IMR-90 (cell line): ENCODE measurements around the gene FXYD4. TPM values are rescaled to one million over a fixed set of nuclear protein-coding genes. Genes with fewer than 3 reads are reported as not detected.

Experiments
- ATAC-seq: fragments of 200-7000 bp; cut with Tn5 transposase; 2 replicates; pipeline ENCODE4 v1.9.1; 2020; ENCODE audit warnings: low read depth, mild to moderate bottlenecking, moderate library complexity
- BruUV-seq: library from RNA; stranded (reverse); fragments of 400-500 nt; replicated peaks from 2 replicates; lab custom pipeline; 2021; lab: Mats Ljungman, UMichigan
- CTCF ChIA-PET: fragments of 300-600 bp; formaldehyde crosslinking; extraction: SDS; loops from one replicate; lab custom pipeline; 2021; ENCODE audit warnings: antibody characterized with exemption; lab: Yijun Ruan, JAX
- POLR2A ChIA-PET: fragments of 300-600 bp; sonication (Branson Sonifier 250); formaldehyde crosslinking; loops from one replicate; lab custom pipeline; 2022; ENCODE audit warnings: antibody characterized with exemption; ENCODE audit not compliant: unreplicated experiment; lab: Charles Lee
- DNase-seq: peaks from one replicate; pipeline ENCODE4 v3.0.0; 2013
- H2AFZ ChIP-seq: replicated peaks from 2 replicates; pipeline ENCODE3; 2013; ENCODE audit warnings: low read length, mild to moderate bottlenecking; ENCODE audit not compliant: poor library complexity
- H2AK5ac ChIP-seq: 2 replicates; pipeline ENCODE4 v1.6.1; 2013; ENCODE audit warnings: low read depth, low read length, inconsistent platforms
- H2AK9ac ChIP-seq: replicated peaks from 2 replicates; pipeline ENCODE3; 2013; ENCODE audit warnings: mild to moderate bottlenecking, low read depth, low read length, moderate library complexity; ENCODE audit not compliant: poor library complexity
- H2BK120ac ChIP-seq: 2 replicates; pipeline ENCODE4 v1.6.1; 2013; ENCODE audit warnings: low read depth, low read length, inconsistent platforms
- H2BK15ac ChIP-seq: 3 replicates; pipeline ENCODE4 v1.6.1; 2013; ENCODE audit warnings: low read depth, low read length, inconsistent platforms
- H2BK20ac ChIP-seq: 2 replicates; pipeline ENCODE4 v1.6.1; 2013; ENCODE audit warnings: low read depth, mild to moderate bottlenecking, inconsistent platforms, low read length, moderate library complexity
- H2BK5ac ChIP-seq: 2 replicates; pipeline ENCODE4 v1.6.1; 2013; ENCODE audit warnings: mild to moderate bottlenecking, low read depth, low read length, inconsistent platforms; ENCODE audit not compliant: poor library complexity, severe bottlenecking
- H3K14ac ChIP-seq: replicated peaks from 2 replicates; pipeline ENCODE4 v1.6.1; 2013; ENCODE audit warnings: low read depth, low read length, inconsistent platforms
- H3K18ac ChIP-seq: 2 replicates; pipeline ENCODE4 v1.6.1; 2013; ENCODE audit warnings: low read depth, low read length, control low read depth
- H3K23ac ChIP-seq: 2 replicates; pipeline ENCODE4 v1.6.1; 2013; ENCODE audit warnings: low read depth, low read length, inconsistent platforms
- H3K27ac ChIP-seq: 2 replicates; pipeline ENCODE4 v1.5.1; 2013; ENCODE audit warnings: mild to moderate bottlenecking, control low read depth, low read length; ENCODE audit not compliant: insufficient read depth
- H3K27me3 ChIP-seq: 2 replicates; pipeline ENCODE4 v1.6.1; 2013; ENCODE audit warnings: low read length; ENCODE audit not compliant: control insufficient read depth, insufficient read depth
- H3K36me3 ChIP-seq: 2 replicates; pipeline ENCODE4 v1.6.1; 2013; ENCODE audit warnings: low read length, mixed read lengths; ENCODE audit not compliant: control insufficient read depth, insufficient read depth
- H3K4ac ChIP-seq: 2 replicates; pipeline ENCODE4 v1.6.1; 2013; ENCODE audit warnings: low read depth, low read length, inconsistent platforms
- H3K4me1 ChIP-seq: 2 replicates; pipeline ENCODE4 v1.6.1; 2013; ENCODE audit warnings: low read length, mixed read lengths; ENCODE audit not compliant: control insufficient read depth, insufficient read depth
- H3K4me2 ChIP-seq: 2 replicates; pipeline ENCODE4 v1.6.1; 2013; ENCODE audit warnings: low read depth, mild to moderate bottlenecking, control low read depth, low read length, moderate library complexity
- H3K4me3 ChIP-seq: 2 replicates; pipeline ENCODE4 v1.5.1; 2013; ENCODE audit warnings: low read depth, mild to moderate bottlenecking, control low read depth, low read length, moderate library complexity; ENCODE audit not compliant: insufficient read depth
- H3K56ac ChIP-seq: 2 replicates; pipeline ENCODE4 v1.6.1; 2013; ENCODE audit warnings: low read length, inconsistent platforms; ENCODE audit not compliant: insufficient read depth; ENCODE audit errors: extremely low read depth
- H3K79me1 ChIP-seq, 2 experiments: 2 replicates each; pipeline ENCODE4 v1.6.1; 2013; ENCODE audit warnings: low read length in 2 of 2, inconsistent platforms in 1 of 2, low read depth in 1 of 2
- H3K9ac ChIP-seq: 2 replicates; pipeline ENCODE4 v1.6.1; 2013; ENCODE audit warnings: low read depth, low read length, control low read depth
- H3K9me1 ChIP-seq: 2 replicates; pipeline ENCODE4 v1.6.1; 2013; ENCODE audit warnings: low read length, inconsistent platforms; ENCODE audit not compliant: insufficient read depth
- H3K9me3 ChIP-seq: 2 replicates; pipeline ENCODE4 v1.6.1; 2013; ENCODE audit warnings: low read length; ENCODE audit not compliant: control insufficient read depth, insufficient read depth
- H4K20me1 ChIP-seq: 2 replicates; pipeline ENCODE4 v1.6.1; 2013; ENCODE audit warnings: low read length, inconsistent platforms; ENCODE audit not compliant: insufficient read depth
- H4K5ac ChIP-seq: 2 replicates; pipeline ENCODE4 v1.6.1; 2013; ENCODE audit warnings: mild to moderate bottlenecking, low read depth, low read length, control low read depth
- H4K8ac ChIP-seq, 2 experiments: 2 replicates each; pipeline ENCODE4 v1.6.1; 2013; ENCODE audit warnings: low read depth in 2 of 2, low read length in 2 of 2, control low read depth in 1 of 2, inconsistent platforms in 1 of 2
- H4K91ac ChIP-seq: 2 replicates; pipeline ENCODE4 v1.6.1; 2013; ENCODE audit warnings: low read depth, low read length, inconsistent platforms; ENCODE audit not compliant: insufficient read depth
- BHLHE40 ChIP-seq: fragments of 150-350 bp; IDR thresholded peaks from 2 replicates; pipeline ENCODE4 v1.6.1; 2016; ENCODE audit warnings: mild to moderate bottlenecking, low read depth, low read length
- CEBPB ChIP-seq: IDR thresholded peaks from 2 replicates; pipeline ENCODE4 v1.6.1; 2012; ENCODE audit warnings: low read depth, low read length, improper control_type of control experiment
- CHD1 ChIP-seq: IDR thresholded peaks from 2 replicates; pipeline ENCODE4 v1.6.1; 2012; ENCODE audit warnings: low read depth, low read length, improper control_type of control experiment
- CTCF ChIP-seq: conservative IDR thresholded peaks from 2 replicates; pipeline ENCODE4 v1.5.1; 2012; ENCODE audit warnings: mild to moderate bottlenecking, low read depth, low read length, improper control_type of control experiment
- FOS ChIP-seq: fragments of 150-350 bp; IDR thresholded peaks from 2 replicates; pipeline ENCODE4 v1.6.1; 2016; ENCODE audit warnings: low read depth, low read length
- MAFK ChIP-seq: IDR thresholded peaks from 2 replicates; pipeline ENCODE4 v1.6.1; 2012; ENCODE audit warnings: low read depth, low read length, improper control_type of control experiment
- MAZ ChIP-seq: IDR thresholded peaks from 2 replicates; pipeline ENCODE4 v1.6.1; 2012; ENCODE audit warnings: low read depth, mild to moderate bottlenecking, low read length, improper control_type of control experiment, moderate library complexity, borderline replicate concordance
- NFE2L2 ChIP-seq: fragments of 150-350 bp; IDR thresholded peaks from 2 replicates; pipeline ENCODE4 v1.6.1; 2016; ENCODE audit warnings: low read depth, mild to moderate bottlenecking, low read length
- POLR2A ChIP-seq: IDR thresholded peaks from 2 replicates; pipeline ENCODE4 v1.6.1; 2012; ENCODE audit warnings: mild to moderate bottlenecking, low read depth, low read length
- RAD21 ChIP-seq: IDR thresholded peaks from 2 replicates; pipeline ENCODE4 v1.6.1; 2012; ENCODE audit warnings: low read length, improper control_type of control experiment
- RCOR1 ChIP-seq: IDR thresholded peaks from 2 replicates; pipeline ENCODE4 v1.6.1; 2012; ENCODE audit warnings: mild to moderate bottlenecking, low read length, improper control_type of control experiment; ENCODE audit not compliant: insufficient replicate concordance
- RFX5 ChIP-seq: IDR thresholded peaks from 2 replicates; pipeline ENCODE4 v1.8.0; 2012; ENCODE audit warnings: low read depth, mild to moderate bottlenecking, low read length, moderate library complexity
- SMC3 ChIP-seq: fragments of 150-350 bp; IDR thresholded peaks from 2 replicates; pipeline ENCODE4 v1.6.1; 2016; ENCODE audit warnings: low read depth, mild to moderate bottlenecking, antibody characterized with exemption, low read length, moderate library complexity
- WGBS, 2 experiments: methylation state at CpG; one replicate each; pipeline versions ENCODE4 v1.1.5 to v1.1.7; 2013; ENCODE audit warnings: missing lambda C conversion rate in 2 of 2; ENCODE audit not compliant: insufficient read length in 1 of 2; ENCODE audit errors: extremely low coverage in 2 of 2; 5-methylcytosine and 5-hydroxymethylcytosine counted together
- dilution Hi-C: fragments of 300-500 bp; cut with HindIII; formaldehyde crosslinking; loops from one replicate; pipeline ENCODE4 v1.14.3; 2018; ENCODE audit warnings: low sequenced_read_pairs; ENCODE audit not compliant: unreplicated experiment
- in situ Hi-C: fragments of 300-500 bp; cut with MboI; formaldehyde crosslinking; loops from 3 replicates; pipeline ENCODE4 v1.14.3; 2019; ENCODE audit warnings: low sequenced_read_pairs, inconsistent platforms, mixed read lengths
- intact Hi-C: fragments of 100-400 bp; cut with micrococcal nuclease; formaldehyde crosslinking; loops from 2 replicates; pipeline ENCODE4 v1.10.0; 2022
- polyA plus RNA-seq, 3 experiments: library from polyadenylated mRNA; depleted of rRNA; stranded (reverse); fragments of >200 nt; gene quantifications; 2 replicates each; pipeline ENCODE4 v1.2.3, GENCODE V29; 2012; ENCODE audit warnings: low replicate concordance in 1 of 3
- total RNA-seq: library from RNA; depleted of rRNA; stranded (reverse); fragments of >200 nt; gene quantifications from 2 replicates; pipeline ENCODE4 v1.2.3, GENCODE V29; 2012
- TF ChIP-seq, protein P1 (sequence below): fragments of 150-350 bp; IDR thresholded peaks from 2 replicates; pipeline ENCODE4 v1.6.1; 2016; ENCODE audit warnings: low read depth, mild to moderate bottlenecking, low read length, moderate library complexity, borderline replicate concordance

Gene FXYD4
- total and polyA plus RNA-seq, 2 of the 4 experiments (the other 2 are of a cell fraction) = not detected

DNA sequence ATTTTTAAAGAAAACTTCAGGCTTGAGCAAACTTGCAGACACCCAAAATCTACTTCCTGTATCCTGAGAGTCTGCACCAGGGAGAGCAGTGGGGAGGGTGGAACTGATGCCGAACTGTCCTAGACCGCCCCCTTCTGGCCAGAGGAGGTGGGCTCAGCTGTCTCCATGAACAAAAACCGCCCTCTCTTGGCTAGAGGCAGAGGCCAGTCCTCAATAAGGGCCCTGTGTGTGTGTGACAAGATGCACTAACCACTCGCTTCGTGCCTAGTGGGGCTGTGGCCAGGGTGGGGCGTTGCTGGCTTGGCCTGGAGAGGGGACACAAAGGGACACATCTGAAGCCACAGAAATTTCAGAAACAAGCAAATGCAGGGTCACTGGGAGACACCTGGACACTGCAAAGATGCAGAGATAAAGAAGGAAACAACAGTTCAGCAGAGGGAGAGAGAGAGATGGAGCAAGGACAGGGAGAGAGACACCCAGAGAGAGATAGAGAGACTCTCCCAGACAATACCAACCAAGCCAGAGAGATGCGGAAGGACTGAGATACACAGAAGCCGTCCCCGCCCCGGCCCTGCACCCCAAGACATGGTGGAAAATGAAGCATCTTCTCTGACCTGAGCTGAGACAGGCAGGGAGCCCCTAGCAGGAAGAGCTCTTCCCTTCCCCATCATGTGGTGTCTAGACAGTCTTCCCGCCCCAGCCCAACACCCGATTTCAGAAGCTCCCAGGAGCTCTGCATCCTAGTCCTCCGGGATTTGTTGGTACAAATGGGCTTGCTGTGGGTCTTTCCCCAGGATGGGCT is 22.7 kb upstream of the FXYD4 start:
- H2BK15ac ChIP-seq = no peak overlapping the region
- H3K14ac ChIP-seq = no peak overlapping the region
- ATAC-seq = peak; percentile 100
- ChIA-PET CTCF (no interaction called here), POLR2A (interaction anchor here (0.7 kb wide), 1 partner anchor 70 kb away, joined by 3 read pairs; no protein-coding TSS in a partner anchor)
- no peak overlapping the region for H3K56ac ChIP-seq
- H2AK5ac ChIP-seq = no peak overlapping the region
- H3K27ac ChIP-seq = no peak overlapping the region
- no peak overlapping the region for H2BK120ac ChIP-seq
- intact Hi-C loops (loop anchor here (1.0 to 10.0 kb wide), 6 partner anchors 55 to 482 kb away; partner anchors contain the start of gene CSGALNACT2), dilution Hi-C loops (no loop called here), in situ Hi-C loops (no loop called here)
- no peak overlapping the region for H4K8ac ChIP-seq
- no peak for TF ChIP-seq CEBPB
- TF ChIP-seq CHD1 = no peak
- no peak for TF ChIP-seq NFE2L2
- TF ChIP-seq FOS = no peak
- TF ChIP-seq RFX5 = no peak
- TF ChIP-seq MAFK = no peak
- TF ChIP-seq SMC3 = peak; percentile 79
- no peak for TF ChIP-seq BHLHE40
- peak; percentile 86 for TF ChIP-seq RAD21
- TF ChIP-seq RCOR1 = no peak
- TF ChIP-seq, protein P1, sequence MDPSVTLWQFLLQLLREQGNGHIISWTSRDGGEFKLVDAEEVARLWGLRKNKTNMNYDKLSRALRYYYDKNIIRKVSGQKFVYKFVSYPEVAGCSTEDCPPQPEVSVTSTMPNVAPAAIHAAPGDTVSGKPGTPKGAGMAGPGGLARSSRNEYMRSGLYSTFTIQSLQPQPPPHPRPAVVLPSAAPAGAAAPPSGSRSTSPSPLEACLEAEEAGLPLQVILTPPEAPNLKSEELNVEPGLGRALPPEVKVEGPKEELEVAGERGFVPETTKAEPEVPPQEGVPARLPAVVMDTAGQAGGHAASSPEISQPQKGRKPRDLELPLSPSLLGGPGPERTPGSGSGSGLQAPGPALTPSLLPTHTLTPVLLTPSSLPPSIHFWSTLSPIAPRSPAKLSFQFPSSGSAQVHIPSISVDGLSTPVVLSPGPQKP = no peak
- TF ChIP-seq POLR2A = no peak
- TF ChIP-seq CTCF = peak; percentile 92
- peak; percentile 45; the same call in 1 of the 2 replicates for TF ChIP-seq MAZ
- no peaks in the 10 kb centered on the region for H3K4me1 ChIP-seq
- H4K5ac ChIP-seq = no peak overlapping the region
- H3K9ac ChIP-seq = no peak overlapping the region
- H4K20me1 ChIP-seq = no peaks in the 10 kb centered on the region
- H3K9me3 ChIP-seq = no peaks in the 10 kb centered on the region
- peaks cover 16% of the 10 kb centered on the region; the same call in 1 of the 2 replicates for H3K27me3 ChIP-seq
- no peak overlapping the region for H4K91ac ChIP-seq
- no peaks in the 10 kb centered on the region for H3K79me1 ChIP-seq
- 0% methylated on average over 5 of the region's 13 CpGs; no CpG with 5 or more reads in 1 of the 2 experiments for WGBS, 2 experiments
- H3K4me3 ChIP-seq = no peak overlapping the region
- H3K36me3 ChIP-seq = no peaks in the 10 kb centered on the region
- peak overlapping the region; percentile 36 for H2AFZ ChIP-seq
- DNase-seq = peak; percentile 68
- no peak overlapping the region for H3K4me2 ChIP-seq
- no peak overlapping the region for H3K18ac ChIP-seq
- H3K9me1 ChIP-seq = no peaks in the 10 kb centered on the region
- BruUV-seq = no TSS peak
- no peak overlapping the region for H3K23ac ChIP-seq
- no peak overlapping the region for H2AK9ac ChIP-seq
- H2BK20ac ChIP-seq = no peak overlapping the region
- no peak overlapping the region for H2BK5ac ChIP-seq
- H3K4ac ChIP-seq = no peak overlapping the region
